Dedifferentiated amniotic fluid mesenchymal stem cell (primary cell): ENCODE measurements around the gene LIN28B.
"Not testable (repeated sequence)": the region's sequence is repeated elsewhere in the genome, so short reads cannot be mapped to it uniquely, and the experiment has no call there.

Experiments used
- DNase-seq: peaks from one replicate; pipeline ENCODE4 v3.0.0-alpha.2; 2016; ENCODE audit errors: extremely low spot score

Gene LIN28B, protein sequence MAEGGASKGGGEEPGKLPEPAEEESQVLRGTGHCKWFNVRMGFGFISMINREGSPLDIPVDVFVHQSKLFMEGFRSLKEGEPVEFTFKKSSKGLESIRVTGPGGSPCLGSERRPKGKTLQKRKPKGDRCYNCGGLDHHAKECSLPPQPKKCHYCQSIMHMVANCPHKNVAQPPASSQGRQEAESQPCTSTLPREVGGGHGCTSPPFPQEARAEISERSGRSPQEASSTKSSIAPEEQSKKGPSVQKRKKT

DNA sequence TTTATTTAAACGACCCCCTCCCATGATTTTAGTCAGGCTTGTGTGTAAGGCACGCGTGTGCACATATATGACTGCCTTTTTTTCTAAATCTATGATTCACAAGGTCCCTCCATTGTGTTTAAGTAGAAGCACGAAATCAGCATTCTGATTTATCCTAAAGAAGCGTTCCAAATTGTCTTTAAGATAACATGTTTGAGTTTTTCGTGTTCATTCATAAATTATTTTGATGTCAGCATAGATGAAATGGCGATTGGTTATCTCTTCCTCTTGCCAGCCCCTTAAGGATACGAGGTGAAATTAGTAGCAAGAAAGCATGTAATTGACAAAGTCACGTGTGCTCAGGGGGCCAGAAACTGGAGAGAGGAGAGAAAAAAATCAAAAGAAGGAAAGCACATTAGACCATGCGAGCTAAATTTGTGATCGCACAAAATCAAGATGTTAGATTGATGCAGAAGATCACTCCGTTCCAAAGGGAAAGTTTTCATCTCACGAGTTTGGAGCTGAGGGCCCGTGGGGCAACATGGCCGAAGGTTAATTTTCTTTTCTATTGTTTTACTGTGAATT lies at the start of gene LIN28B:
Gene LIN28B (plus strand): TSS at position 377 of the 564 bp plus-strand sequence. CDS start 144 bp downstream, at position 521.
- no peak for DNase-seq

DNA sequence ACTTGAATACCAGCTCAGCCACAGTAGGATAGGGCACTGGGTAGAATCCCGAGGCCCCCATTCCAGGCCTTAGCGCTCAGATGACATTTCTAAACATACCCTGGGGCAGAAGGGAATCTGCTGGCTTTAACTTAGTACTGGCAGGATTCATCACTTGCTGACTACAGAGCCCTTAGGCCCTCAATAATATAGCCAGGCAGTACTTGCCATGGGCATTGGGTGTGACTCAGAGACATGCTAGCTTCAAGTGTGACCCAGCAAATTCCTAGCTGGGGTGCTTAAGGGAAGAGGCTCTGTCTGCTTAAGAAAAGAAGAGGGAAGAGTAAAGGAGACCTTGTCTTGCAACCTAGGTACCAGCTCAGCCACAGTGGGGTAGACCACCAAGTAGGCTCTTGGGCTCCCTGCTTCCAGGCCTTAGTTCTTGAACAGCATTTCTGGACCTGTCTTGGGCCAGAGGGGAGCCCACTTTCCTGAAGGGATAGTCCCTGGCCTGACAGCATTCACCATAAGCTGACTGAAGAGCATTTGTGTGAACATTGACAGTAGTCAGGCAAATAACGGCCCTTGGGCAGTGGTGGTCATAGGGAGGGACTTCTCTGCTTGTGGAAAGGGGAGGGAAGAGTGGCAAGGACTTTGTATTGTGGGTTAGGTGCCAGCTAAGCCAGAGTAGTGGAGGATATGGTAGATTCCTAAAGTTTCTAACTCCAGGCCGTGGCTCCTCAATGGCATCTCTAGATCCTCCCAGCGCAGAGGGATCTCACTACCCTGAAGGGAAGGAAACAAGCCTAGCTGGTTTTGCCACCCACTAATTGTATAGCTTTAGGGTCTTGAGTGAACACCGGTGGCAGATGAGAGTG lies 48.6 kb upstream of the LIN28B start:
- DNase-seq, result no peak

DNA sequence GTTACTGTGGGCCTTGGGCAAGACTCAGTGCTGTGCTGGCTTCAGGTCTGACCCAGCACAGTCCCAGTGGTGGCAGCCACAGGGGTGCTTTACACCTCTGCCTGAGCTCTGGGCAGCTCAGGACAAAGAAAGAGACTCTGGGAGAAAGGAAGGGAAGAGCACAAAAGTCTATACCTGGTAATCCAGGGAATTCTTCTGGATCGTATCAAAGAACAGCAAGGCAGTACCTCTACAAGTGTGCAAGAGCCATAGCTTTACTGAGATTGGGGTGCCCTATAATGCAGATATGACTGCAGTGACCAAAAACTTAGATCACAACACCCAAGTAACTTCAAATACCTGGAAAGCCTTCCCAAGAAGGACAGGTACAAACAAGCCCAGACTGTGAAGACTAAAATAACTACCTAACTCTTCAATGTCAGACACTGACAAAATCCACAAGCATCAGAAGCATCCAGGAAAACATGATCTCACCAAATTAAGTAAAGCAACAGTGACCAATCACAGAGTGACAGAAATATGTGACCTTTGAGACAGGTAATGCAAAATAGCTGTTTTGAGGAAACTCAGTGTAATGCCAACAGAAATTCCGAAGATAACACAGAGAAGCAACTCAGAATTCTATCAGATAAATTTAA lies 47.9 kb upstream of the LIN28B start:
- no peak for DNase-seq

DNA sequence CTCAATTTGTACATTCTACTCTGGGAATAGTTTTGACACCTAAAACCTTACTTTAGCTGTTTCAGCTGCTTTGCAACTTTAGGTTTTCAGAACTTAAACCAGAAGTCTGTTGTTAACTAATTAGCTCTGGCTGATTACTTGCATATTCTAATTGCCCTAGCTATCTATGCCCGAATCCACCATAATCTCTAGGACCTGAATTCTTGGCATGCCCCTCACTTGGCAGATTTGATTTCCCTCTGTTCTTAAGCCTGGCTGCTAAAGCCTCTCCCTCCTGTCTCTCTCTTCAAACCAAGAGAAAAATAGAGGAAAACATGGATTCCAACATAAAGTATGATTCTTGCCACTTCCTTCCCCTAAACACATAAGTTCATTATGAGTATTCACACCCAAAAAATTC lies 35.0 kb upstream of the LIN28B start:
- DNase-seq, result no peak

DNA sequence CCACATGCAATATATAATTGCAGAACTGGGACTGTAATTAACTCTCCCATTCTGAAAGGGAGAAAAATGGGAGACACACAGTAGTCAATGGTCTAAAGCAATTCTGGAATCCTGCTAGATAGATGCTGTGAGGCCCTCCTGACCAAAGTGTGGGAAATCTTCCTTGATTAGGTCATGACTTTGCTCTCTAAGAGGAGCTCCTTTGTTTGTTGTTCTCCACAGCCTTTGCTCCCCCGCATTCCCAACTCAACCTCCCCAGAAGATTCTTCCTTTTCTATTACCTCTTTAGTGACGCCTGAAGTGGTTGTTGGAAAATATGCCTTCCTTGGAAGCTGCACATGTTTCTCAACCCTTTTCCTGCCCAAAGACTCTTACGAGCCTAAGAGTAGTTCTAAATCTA lies 28.8 kb upstream of the LIN28B start:
- no peak for DNase-seq

DNA sequence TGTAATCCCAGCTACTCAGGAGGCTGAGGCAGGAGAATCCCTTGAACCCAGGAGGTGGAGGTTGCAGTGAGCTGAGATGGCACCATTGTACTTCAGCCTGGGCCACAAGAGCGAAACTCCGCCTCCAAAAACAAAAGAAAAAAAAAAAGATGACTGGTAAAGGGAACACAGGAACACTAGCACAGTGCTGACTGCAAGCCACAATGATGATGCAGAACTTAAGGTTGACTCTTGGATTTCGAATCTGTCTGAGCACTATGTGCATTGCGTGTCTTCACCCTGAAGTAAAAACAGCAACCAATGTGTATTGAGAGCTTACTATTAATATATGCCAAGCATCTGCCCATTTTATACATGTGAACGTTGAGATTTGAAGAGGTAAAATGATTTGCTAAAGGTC lies 27.6 kb upstream of the LIN28B start:
- DNase-seq, result no peak

DNA sequence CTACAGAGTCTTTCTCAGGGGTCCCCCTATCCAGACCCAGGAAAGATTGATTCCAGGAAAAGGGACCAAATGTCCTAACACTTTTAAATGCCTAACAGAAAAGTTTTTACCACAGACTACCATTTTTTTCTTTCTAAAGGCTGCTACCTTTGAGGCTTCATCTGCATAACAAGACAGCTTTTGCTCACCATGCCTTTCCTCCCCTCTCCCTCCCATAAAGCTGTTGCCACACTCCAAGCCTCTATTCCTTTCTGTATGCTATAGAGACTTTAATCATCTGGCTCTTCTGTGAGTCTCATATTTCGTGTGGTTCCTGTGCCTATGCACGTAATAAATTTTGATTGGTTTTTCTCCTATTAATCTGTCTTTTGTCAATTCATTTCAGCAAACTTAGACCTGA lies 26.0 kb upstream of the LIN28B start:
- DNase-seq, result no peak

DNA sequence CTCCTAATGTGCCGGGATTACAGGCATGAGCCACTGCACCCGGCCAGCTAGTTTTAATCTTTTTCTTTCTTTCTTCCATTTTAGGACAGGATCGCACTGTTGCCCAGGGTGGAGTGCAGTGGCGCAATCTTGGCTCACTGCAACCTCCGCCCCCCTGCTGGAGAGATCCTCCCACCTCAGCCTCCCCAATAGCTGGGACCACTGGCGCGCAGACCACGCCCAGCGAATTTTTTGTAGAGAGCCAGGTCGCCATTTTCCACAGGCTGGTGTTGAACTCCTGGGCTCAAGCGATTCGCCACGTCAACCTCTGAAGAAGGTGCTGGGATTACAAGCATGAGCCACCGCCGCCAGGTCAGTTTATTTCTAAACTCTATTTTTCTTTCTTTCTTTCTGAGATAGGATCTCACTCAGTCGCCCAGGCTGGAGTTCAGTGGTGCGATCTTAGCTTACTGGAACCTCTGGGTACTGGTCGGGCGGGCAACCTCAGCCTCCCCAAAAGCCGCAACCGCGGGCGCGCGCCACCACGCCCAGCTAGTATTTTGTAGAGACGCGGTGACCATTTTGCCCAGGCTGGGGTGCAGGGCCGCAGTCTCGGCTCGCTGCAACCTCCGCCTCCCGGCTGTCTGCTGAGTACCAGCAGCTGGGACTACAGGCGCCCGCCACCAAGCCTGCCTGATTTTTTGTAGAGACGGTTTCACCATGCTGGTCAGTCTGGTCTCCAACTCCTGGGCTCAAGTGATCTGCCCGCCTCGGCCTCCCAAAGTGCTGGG lies 20.0 kb upstream of the LIN28B start:
- DNase-seq, result no peak

DNA sequence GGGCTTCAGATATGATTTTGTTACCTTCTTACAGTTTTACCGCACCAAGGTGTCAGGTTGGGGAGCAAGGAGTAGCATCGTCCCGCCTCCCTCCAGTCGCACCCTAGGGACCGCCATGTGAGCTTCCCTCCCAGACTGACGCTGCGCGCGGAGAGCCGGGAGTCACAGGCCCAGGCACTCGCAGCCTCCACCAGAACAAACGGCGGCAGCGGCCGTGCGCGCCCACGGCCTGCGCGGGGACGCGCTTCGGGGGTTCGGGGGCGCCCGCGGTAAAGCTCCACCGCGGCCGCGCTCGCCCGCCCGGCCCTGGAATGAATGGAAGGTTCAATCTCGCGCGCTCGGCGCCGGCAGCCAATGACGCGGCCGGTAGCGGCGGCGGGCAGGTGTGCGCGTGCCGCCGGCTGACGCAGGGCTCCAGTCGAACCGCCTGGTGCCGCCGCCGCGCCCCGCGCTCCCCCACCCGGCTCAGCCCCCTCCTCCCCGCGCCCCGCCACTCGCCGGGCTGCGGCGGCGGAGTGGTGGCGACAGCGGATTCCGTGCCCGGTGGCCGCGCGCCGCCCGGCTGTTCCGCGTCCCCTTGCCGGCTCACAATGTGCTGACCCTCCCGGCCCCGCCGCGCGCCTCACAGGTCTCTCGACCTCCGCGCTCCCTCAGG lies 16.5 kb upstream of the LIN28B start:
- DNase-seq, result no peak

DNA sequence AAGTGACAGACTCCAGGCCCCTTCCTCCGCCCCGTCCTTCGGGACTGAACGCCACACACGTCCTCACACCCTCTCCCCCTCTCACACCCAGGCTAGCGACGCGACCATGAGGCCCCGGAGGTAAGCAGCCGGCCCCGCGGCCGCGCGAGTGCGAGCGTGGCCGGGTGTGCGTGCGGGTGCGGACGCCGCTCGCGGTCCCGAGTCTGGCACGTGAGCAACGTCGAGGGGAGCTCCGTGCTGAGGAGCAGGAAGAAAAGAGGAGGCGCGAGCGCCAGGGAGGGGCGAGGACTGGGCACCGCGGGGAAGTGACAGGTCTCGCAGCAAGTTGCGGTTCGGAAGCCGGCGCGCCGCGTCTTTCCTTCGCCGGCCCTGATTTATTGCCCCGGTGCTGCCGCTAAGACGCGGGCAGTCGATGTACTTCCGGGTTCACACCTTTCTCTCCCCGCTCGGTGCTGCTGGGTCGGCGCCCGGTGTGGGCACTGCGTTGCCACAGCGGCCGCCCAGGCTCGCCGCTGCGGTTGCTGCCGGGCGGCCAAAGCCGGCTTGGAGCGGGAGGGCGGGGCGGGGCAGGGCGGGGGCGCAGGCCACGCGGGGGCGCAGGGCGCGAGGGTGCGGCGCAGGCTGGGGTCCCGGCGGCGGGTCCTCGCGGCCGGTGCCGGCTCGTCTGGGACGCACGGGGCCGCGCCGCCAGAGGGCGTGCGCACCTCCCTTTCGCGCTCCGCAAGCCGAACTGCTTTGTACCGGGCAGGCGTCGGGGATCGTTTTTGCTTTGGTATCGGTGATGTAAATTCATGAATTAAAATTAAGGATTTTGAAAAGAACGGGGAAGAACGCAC lies 15.8 kb upstream of the LIN28B start:
- no peak for DNase-seq

DNA sequence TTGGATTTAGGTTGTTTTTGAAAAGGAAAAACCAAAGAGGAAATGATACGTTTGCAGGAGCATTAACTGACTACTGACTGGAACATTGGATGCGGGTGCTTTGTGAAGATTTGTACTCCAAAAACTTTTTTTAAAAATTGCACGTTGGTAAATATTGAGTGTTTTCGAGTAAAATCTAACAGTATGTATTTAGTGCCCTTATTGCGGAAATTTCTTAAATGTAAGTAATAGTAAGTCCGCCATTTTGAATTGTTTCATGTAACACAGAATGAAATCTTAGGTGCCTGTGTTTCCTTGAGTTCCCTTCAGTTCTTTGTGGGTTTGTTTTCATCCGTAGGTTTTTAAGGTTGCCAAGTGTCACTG lies 15.2 kb upstream of the LIN28B start:
- no peak for DNase-seq

DNA sequence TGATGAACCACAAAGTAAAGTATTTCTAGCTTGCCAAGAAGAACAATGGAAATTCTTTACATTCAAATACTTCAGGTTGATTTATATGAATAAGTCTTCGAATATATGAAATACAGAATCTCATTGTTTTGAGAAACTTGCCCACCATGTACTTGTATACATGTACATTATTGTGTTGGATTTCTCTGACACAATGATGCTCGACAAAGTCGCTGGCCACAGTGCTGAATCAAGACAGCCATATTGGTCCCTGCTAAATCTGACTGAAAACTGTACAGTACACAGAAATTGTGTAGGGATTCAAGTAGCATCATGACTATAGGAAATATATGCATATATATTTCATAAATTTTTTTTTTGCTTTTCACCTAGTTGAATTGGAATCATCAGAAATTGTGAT lies 13.1 kb upstream of the LIN28B start:
- no peak for DNase-seq

DNA sequence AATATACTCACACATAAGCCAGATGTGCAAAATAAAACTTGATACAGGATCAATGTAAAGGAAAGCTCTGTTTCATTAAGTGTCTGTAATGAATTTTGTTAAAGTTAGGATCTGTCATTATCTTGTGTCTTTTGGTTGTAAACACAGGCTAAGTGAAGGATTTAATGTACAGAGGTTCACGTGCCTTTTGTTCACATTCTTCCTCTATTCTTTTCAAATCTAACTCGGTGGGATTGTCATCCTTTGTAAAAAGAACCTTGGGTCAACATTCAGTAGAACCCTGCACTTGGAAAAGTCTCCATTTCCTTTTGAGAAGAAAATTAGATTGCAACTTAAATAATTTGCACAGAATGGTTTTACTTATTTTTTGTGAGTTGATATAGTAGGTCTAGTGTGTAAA lies 7.7 kb upstream of the LIN28B start:
- no peak for DNase-seq

DNA sequence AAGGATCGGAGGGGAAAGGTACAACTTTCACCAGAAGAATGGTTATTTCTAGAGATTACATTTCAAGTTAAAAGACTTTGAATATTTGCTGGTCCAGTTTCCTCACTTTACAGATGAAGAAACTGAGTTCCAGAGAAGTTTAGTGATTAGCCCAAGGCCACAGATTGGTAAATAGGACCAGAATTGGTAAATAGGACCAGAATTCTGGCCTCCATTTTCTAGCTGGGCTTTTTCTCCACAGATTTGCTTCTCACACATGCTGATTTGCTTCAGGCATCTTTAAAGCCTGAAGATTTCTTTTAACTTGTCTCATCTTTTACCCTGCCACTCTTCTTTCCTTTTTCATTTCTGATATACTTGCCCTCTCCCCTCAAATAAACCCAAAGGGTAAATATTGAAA lies 5.2 kb upstream of the LIN28B start:
- no peak for DNase-seq

DNA sequence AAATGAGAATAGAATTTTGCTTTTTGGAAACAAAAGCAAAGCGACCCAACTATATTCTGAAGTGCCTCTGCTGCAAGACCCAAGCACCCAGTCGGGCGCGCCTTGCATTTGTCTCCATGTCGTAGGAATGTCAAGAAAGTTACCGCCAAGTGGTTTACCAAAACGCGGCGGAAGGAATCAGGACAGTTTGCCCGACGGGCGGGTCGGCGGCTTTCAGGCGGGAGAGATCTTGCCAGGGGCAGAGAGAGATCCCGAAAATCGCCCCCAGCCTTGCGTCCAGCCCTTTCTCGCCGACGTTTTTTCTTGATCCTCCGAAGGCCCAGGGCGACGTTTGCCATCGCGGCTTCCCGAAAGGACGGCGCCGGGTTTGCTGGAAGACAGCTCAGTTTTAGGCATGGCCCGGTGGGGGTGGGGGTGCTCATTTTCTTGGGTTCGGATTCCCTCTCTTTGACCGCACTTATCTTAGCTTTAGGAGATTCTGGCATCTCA lies 4.0 kb upstream of the LIN28B start:
- DNase-seq, result no peak

DNA sequence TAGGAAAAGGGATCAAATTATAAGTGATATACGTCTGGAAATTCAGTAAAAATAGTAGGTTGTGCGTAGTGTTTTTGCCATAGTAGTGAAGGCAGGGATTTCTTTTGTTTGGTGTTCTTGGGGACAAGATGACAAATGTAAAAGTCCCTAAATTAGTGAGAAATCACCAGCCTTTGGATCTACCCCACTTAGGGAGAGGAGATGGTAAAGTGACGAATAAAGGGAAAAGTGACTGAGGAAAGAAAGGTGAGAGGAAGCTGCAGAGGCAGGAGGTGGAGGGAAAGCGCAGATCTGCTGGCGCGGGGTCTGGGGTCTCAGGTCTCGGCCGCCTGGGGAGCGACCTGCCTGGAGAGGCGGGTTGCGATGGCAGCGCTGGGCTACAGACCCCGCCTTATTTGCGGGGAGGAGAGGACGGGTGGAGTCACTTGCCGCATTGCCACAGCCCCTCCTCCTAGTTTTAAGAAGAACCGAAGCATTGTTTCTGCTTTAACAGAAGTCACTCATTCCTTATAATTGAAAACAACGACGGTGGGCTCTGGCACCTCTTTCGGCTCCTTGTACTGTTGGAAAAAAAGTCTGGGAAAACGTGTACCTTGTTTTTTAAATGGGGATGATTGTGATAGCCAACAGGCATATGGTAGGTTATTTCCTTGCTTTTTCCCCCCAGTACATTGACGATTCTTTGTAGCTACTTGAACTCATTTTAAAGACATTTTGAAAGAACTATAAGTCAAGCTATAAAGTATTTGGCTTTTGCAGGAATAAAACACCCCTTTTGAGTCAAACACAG lies 3.3 kb upstream of the LIN28B start:
- DNase-seq, result not testable (repeated sequence)

DNA sequence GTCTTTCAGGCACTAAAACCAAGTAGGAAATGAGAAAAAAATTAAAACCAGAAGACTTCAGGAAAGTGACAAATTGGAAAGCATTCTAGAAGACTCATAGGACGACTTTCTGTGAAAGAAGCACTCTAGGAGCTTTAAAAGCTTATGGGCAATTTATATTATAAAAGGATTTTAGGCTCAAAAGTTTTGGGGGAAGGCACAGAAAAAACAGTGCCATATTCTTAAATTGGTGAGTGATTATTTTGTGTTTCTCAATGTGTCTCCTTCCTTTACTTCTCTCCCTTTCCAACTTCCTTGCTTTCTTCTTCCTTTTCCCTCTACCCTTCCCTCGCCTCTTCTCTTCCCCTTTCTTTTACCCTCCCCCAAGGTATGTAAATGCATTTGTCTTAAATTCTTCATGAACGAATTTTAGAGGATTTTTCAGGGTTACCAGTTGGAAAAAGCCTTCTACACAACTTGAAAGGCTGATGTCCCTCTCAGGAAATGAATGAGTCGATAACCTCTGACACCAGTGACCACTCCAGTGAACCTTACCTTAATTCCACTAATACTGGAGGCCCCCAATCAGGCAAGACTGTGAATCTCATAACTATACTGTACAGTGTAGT lies 2.6 kb upstream of the LIN28B start:
- DNase-seq, result no peak

DNA sequence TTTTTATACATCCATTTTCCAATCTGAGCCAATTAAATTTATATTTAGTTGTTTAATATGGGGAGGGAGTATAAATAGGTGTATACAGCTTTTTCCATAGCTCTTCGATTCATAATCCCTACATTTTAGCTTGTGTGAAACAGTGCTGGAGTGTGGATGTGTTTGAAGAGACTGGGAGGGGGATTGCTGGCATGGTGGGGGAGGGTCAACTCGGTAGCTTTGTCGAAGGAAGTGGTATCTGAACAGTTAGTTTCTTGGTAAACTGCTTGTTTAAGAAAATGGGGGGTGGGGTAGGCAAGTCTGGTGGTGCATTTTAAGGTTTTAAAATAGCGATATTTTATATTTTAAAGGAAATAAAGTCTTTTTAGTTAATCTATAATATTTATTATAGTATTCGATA lies 1.4 kb upstream of the LIN28B start:
- DNase-seq, result no peak
